SU-DHL-6 (cell line): Measurements from ENCODE around the gene GNB2.

Source experiments
- CTCF ChIP-seq: fragments of 200-600 bp; sonication (generic); IDR thresholded peaks from one replicate; pipeline ENCODE4 v1.5.1; 2017; ENCODE audit warnings: antibody characterized with exemption, mild to moderate bottlenecking, low read length, moderate library complexity; ENCODE audit not compliant: insufficient read depth, poor library complexity, severe bottlenecking
- EZH2phosphoT487 ChIP-seq: fragments of 200-600 bp; sonication (generic), shearing (Covaris generic); conservative IDR thresholded peaks from 2 replicates; pipeline ENCODE4 v1.6.1; 2018; ENCODE audit warnings: mild to moderate bottlenecking, antibody characterized with exemption, low read length, moderate library complexity, mixed read lengths

DNA sequence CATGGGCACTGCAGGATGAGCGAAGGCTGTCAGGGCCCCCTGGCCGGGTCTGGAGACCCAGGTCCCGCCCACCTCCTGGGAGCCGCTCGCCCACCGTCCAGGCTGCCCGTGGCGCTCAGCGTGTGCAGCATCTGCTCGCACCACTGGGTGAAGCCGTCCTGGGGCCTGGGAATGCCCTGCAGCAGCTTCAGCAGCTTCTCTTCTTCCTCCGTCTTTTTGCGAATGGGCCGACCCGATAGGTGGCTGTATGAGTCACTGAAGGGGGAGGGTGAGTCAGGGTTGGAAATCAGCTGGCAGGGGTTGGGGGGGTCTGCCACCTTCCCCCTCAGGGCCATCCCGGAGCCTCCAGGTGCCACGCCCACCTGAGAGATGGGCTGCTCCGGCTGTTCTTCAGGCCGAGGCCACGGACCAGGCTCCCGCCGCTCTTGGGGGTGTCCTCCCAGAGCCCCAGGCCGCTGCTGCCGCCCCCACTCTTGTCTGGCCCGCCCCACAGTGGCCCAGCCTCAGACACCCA is 8.7 kb downstream of the GNB2 start:
- TF ChIP-seq EZH2phosphoT487 = no peak
- TF ChIP-seq CTCF = no peak
